Lung (tissue), 12 donors: ENCODE results near the gene PRG3. TPM values are rescaled to one million over a fixed set of nuclear protein-coding genes. Genes with fewer than 3 reads are reported as not detected.

Source experiments
- ATAC-seq: fragments of 200-7000 bp; cut with Tn5 transposase; one replicate; pipeline ENCODE4 v1.9.1; 2020; ENCODE audit warnings: moderate number of reproducible peaks; ENCODE audit not compliant: insufficient read depth, low FRiP score
- DNase-seq, 3 donors: peaks; one replicate each; pipeline ENCODE4 v3.0.0-alpha.2; 2013 to 2017
- H3K27ac ChIP-seq, 2 donors: one replicate each; pipeline ENCODE4 v1.5.1; 2013; ENCODE audit warnings: mild to moderate bottlenecking in 2 of 2, moderate library complexity in 2 of 2, control low read depth in 1 of 2, inconsistent platforms in 1 of 2, low read depth in 1 of 2, low read length in 1 of 2
- H3K27me3 ChIP-seq, 3 donors: one replicate each; pipeline ENCODE4 v1.5.1; 2013; ENCODE audit warnings: low read length in 2 of 3; ENCODE audit not compliant: control insufficient read depth in 3 of 3, insufficient read depth in 3 of 3
- H3K36me3 ChIP-seq, 4 donors: one replicate each; pipeline ENCODE4 v1.5.1; 2013; ENCODE audit warnings: low read length in 4 of 4, mild to moderate bottlenecking in 1 of 4, moderate library complexity in 1 of 4; ENCODE audit not compliant: control insufficient read depth in 4 of 4, insufficient read depth in 4 of 4
- H3K4me1 ChIP-seq, 5 donors: one replicate each; pipeline ENCODE4 v1.5.1; 2013; ENCODE audit warnings: low read length in 5 of 5, mild to moderate bottlenecking in 2 of 5, moderate library complexity in 1 of 5; ENCODE audit not compliant: control insufficient read depth in 5 of 5, insufficient read depth in 5 of 5
- H3K4me3 ChIP-seq: one replicate; pipeline ENCODE4 v1.5.1; 2013; ENCODE audit warnings: mild to moderate bottlenecking, control low read depth, moderate library complexity
- H3K9ac ChIP-seq, 2 donors: one replicate each; pipeline ENCODE4 v1.5.1; 2013; ENCODE audit warnings: low read length in 2 of 2, control low read depth in 1 of 2; ENCODE audit not compliant: insufficient read depth in 1 of 2
- H3K9me3 ChIP-seq, 4 donors: one replicate each; pipeline ENCODE4 v1.5.1; 2013; ENCODE audit warnings: low read length in 3 of 4, mild to moderate bottlenecking in 1 of 4, moderate library complexity in 1 of 4; ENCODE audit not compliant: control insufficient read depth in 4 of 4, insufficient read depth in 3 of 4
- WGBS, 2 donors: extraction: QIAGEN DNeasy Blood & Tissue Kit; methylation state at CpG; one replicate each; pipeline ENCODE4 v1.1.7; 2013; 5-methylcytosine and 5-hydroxymethylcytosine counted together
- polyA plus RNA-seq, 2 donors: library from polyadenylated mRNA; stranded (reverse); fragments of 200-250 nt; gene quantifications; one replicate each; pipeline ENCODE4 v1.2.1, GENCODE V29; 2013
- total RNA-seq, 2 donors: library from RNA; depleted of rRNA in 1 of 2; stranded (reverse); fragments of >200 nt in 1 of 2; gene quantifications; one replicate each; pipeline ENCODE4 v1.2.1, GENCODE V29; 2014 to 2021
- TF ChIP-seq, protein P1 (sequence below): IDR thresholded peaks from 2 replicates; pipeline ENCODE4 v1.5.1; 2012; ENCODE audit warnings: mild to moderate bottlenecking; ENCODE audit errors: control extremely low read depth, extremely low read depth
- donor health status: control.
- donor health status: control.
- donor health status: Bipolar disorder and iron deficiency.
- donor health status: healthy.
- donor health status: DM: yes; HTN: yes; CAD: no.

The PRG3 gene
- total and polyA plus RNA-seq, 4 donors: 0.63 to 1.4 TPM; not detected in 2

GRCh38 chr11:57357310-57357709 is 23.6 kb downstream of the PRG3 start:
- TF ChIP-seq, protein P1, sequence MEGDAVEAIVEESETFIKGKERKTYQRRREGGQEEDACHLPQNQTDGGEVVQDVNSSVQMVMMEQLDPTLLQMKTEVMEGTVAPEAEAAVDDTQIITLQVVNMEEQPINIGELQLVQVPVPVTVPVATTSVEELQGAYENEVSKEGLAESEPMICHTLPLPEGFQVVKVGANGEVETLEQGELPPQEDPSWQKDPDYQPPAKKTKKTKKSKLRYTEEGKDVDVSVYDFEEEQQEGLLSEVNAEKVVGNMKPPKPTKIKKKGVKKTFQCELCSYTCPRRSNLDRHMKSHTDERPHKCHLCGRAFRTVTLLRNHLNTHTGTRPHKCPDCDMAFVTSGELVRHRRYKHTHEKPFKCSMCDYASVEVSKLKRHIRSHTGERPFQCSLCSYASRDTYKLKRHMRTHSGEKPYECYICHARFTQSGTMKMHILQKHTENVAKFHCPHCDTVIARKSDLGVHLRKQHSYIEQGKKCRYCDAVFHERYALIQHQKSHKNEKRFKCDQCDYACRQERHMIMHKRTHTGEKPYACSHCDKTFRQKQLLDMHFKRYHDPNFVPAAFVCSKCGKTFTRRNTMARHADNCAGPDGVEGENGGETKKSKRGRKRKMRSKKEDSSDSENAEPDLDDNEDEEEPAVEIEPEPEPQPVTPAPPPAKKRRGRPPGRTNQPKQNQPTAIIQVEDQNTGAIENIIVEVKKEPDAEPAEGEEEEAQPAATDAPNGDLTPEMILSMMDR: no peak
- WGBS, 2 donors: 90 to 96% methylated on average over 3 of the region's 3 CpGs
- no peaks in the 10 kb centered on the region for H3K4me1 ChIP-seq
- ATAC-seq: no peak
- no peak overlapping the region for H3K4me3 ChIP-seq
- peaks cover 0 to 2% (median 0%) of the 10 kb centered on the region in 4 donors for H3K9me3 ChIP-seq
- DNase-seq: no peak
- H3K36me3 ChIP-seq: no peaks in the 10 kb centered on the region
- H3K27me3 ChIP-seq: no peaks in the 10 kb centered on the region
- no peak overlapping the region for H3K9ac ChIP-seq
- no peak overlapping the region for H3K27ac ChIP-seq

- no peaks in the 10 kb centered on the region for H3K36me3 ChIP-seq
- no peak for DNase-seq
- 25 to 55% methylated on average over 9 of the region's 9 CpGs for WGBS, 2 donors
- TF ChIP-seq, protein P1: no peak
- H3K27ac ChIP-seq: no peak overlapping the region
- no peak for ATAC-seq
- no peaks in the 10 kb centered on the region for H3K4me1 ChIP-seq
- no peaks in the 10 kb centered on the region for H3K9me3 ChIP-seq
- no peaks in the 10 kb centered on the region for H3K27me3 ChIP-seq
- peak overlapping the region in 1 of 2 donors; percentile 28 for H3K9ac ChIP-seq
- H3K4me3 ChIP-seq: no peak overlapping the region
Measured at GRCh38 chr11:57356268-57356667, 24.7 kb downstream of the PRG3 start.

DNA sequence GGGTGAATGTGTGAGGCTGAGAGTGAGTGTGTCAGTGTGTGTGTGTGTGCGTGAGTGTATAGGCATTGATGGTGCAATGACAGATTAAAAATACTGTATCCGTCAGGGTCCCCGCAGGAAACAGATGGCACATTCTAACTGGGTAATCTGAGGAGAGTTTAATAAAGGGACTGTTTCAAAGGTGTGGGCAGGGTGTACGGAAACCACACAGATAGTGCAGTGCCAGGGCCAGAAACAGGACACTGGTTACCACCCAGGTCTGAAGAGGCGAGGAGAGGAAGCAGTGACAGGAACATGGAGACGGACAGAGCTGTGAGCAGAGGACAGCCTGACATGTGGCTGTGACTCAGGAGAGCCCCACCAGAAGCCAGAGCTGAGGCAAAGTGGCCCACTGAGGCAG is 26.3 kb downstream of the PRG3 start:
- TF ChIP-seq, protein P1: no peak

GRCh38 chr11:57353852-57354251 is 27.1 kb downstream of the PRG3 start:
- no peak overlapping the region for H3K27ac ChIP-seq
- H3K4me3 ChIP-seq: no peak overlapping the region
- TF ChIP-seq, protein P1: no peak
- no peak overlapping the region for H3K9ac ChIP-seq
- no peaks in the 10 kb centered on the region for H3K9me3 ChIP-seq
- ATAC-seq (no peak), DNase-seq (no peak)
- no peaks in the 10 kb centered on the region for H3K27me3 ChIP-seq
- 64 to 70% methylated on average over 4 of the region's 4 CpGs for WGBS, 2 donors
- H3K36me3 ChIP-seq: no peaks in the 10 kb centered on the region
- no peaks in the 10 kb centered on the region for H3K4me1 ChIP-seq

More for the DNA sequence above, 26.3 kb downstream of the PRG3 start:
- Histone ChIP-seq H3K27ac (no peak overlapping the region), H3K4me1 (no peaks in the 10 kb centered on the region), H3K9ac (no peak overlapping the region), H3K9me3 (no peaks in the 10 kb centered on the region), H3K27me3 (no peaks in the 10 kb centered on the region), H3K4me3 (no peak overlapping the region), H3K36me3 (no peaks in the 10 kb centered on the region)
- DNase-seq: no peak
- ATAC-seq: no peak
- 25 to 65% methylated on average over 6 of the region's 6 CpGs for WGBS, 2 donors
